CD8-positive, alpha-beta memory T cell (primary cell): Measurements from ENCODE around the gene BLACAT1. TPM values are rescaled to one million over a fixed set of nuclear protein-coding genes. Genes with fewer than 3 reads are reported as not detected.
A peak's percentile ranks its signal among the peaks of the same experiment; 100 is the strongest.

Experiments used
- CTCF ChIA-PET: fragments of 350-600 bp; sonication (Branson Sonifier 250); formaldehyde crosslinking; loops from one replicate; lab custom pipeline; 2021; ENCODE audit warnings: antibody characterized with exemption; lab: Charles Lee
- POLR2A ChIA-PET: fragments of 350-600 bp; sonication (Branson Sonifier 250); formaldehyde crosslinking; loops from one replicate; lab custom pipeline; 2021; ENCODE audit warnings: antibody characterized with exemption; lab: Charles Lee
- DNase-seq, 5 donors: peaks; one replicate each; pipeline versions ENCODE4 v3.0.0 to v3.0.0-alpha.2; 2020 to 2022; ENCODE audit warnings: mixed read lengths in 1 of 5
- H3K27ac ChIP-seq: one replicate; pipeline ENCODE4 v1.7.0; 2013; ENCODE audit warnings: low read depth, mild to moderate bottlenecking, low read length, moderate library complexity
- H3K27me3 ChIP-seq: 2 replicates; pipeline ENCODE4 v1.7.0; 2013; ENCODE audit warnings: low read length, mild to moderate bottlenecking; ENCODE audit not compliant: insufficient read depth, poor library complexity, severe bottlenecking
- H3K36me3 ChIP-seq: 2 replicates; pipeline ENCODE4 v1.7.0; 2013; ENCODE audit warnings: mild to moderate bottlenecking, low read length, moderate library complexity; ENCODE audit not compliant: insufficient read depth
- H3K4me1 ChIP-seq: 2 replicates; pipeline ENCODE4 v1.7.0; 2013; ENCODE audit warnings: mild to moderate bottlenecking, low read length, moderate library complexity; ENCODE audit not compliant: insufficient read depth
- H3K4me3 ChIP-seq: 2 replicates; pipeline ENCODE4 v1.7.0; 2013; ENCODE audit warnings: mild to moderate bottlenecking, low read length
- H3K9me3 ChIP-seq: 2 replicates; pipeline ENCODE4 v1.7.0; 2013; ENCODE audit warnings: mild to moderate bottlenecking, low read length
- H3K27ac Mint-ChIP-seq, 8 donors: one replicate each; pipeline ENCODE4 v1.8.0; 2020 to 2021; ENCODE audit warnings: mixed read lengths in 8 of 8, mild to moderate bottlenecking in 6 of 8, inconsistent platforms in 3 of 8, moderate library complexity in 3 of 8
- H3K27me3 Mint-ChIP-seq, 2 donors: one replicate each; pipeline ENCODE4 v1.8.0; 2020 to 2021; ENCODE audit warnings: mixed read lengths in 2 of 2, mild to moderate bottlenecking in 1 of 2, moderate library complexity in 1 of 2
- H3K36me3 Mint-ChIP-seq, 3 donors: one replicate each; pipeline ENCODE4 v1.8.0; 2020 to 2021; ENCODE audit warnings: mixed read lengths in 3 of 3, inconsistent platforms in 1 of 3, mild to moderate bottlenecking in 1 of 3
- H3K4me1 Mint-ChIP-seq, 3 donors: one replicate each; pipeline ENCODE4 v1.8.0; 2020 to 2021; ENCODE audit warnings: mixed read lengths in 3 of 3, inconsistent platforms in 1 of 3, mild to moderate bottlenecking in 1 of 3
- H3K4me3 Mint-ChIP-seq, 7 donors: one replicate each; pipeline ENCODE4 v1.8.0; 2020 to 2021; ENCODE audit warnings: mixed read lengths in 7 of 7, mild to moderate bottlenecking in 6 of 7, moderate library complexity in 4 of 7, inconsistent platforms in 2 of 7
- H3K9me3 Mint-ChIP-seq, 5 donors: one replicate each; pipeline ENCODE4 v1.8.0; 2020 to 2022; ENCODE audit warnings: mixed read lengths in 5 of 5, mild to moderate bottlenecking in 3 of 5, moderate library complexity in 2 of 5, inconsistent platforms in 1 of 5
- polyA plus RNA-seq: library from polyadenylated mRNA; unstranded; fragments of 300-500 nt; fragmentation: Illumina TruSeq; gene quantifications from one replicate; pipeline ENCODE4 v1.2.3, GENCODE V29; 2021
- total RNA-seq, 2 experiments: library from RNA; stranded (reverse); gene quantifications; one replicate each; pipeline ENCODE4 v1.2.3, GENCODE V29; 2021

The BLACAT1 gene
- total and polyA plus RNA-seq, 3 experiments from 2014 or later: 0.09 TPM; not detected in 2

DNA sequence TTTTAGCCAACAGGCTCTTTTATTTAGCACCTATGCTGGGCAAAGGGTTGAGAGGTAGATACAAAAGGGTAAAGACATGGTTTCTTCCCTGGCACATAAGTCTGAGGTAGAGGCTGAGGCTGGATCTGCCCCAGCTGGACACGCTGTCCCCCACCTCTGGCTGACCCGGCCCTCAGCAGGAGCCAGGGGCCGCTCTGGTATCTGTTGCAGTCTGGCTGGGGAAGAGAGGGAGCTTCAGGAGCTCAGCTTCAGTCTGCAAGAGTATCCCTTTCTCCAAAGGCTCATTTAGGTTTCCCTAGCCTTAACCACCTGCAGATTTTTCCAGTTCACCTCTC is 14.2 kb downstream of the BLACAT1 start:
- H3K4me3 ChIP-seq: peak overlapping the region; percentile 78
- H3K4me1 ChIP-seq: peaks cover 34% of the 10 kb centered on the region
- H3K4me1 Mint-ChIP-seq: peaks cover 43 to 59% (median 52%) of the 10 kb centered on the region in 3 donors
- peak overlapping the region; percentile 86 to 100 (median 96) for H3K27ac Mint-ChIP-seq
- no peak for DNase-seq
- H3K27ac ChIP-seq: peak overlapping the region; percentile 63
- POLR2A ChIA-PET: interaction anchor here (0.6 to 1.6 kb wide), 5 partner anchors 11 to 613 kb away, joined by 3 to 7 read pairs (median 6); partner anchors contain the start of gene BLACAT1
- no peaks in the 10 kb centered on the region for H3K36me3 ChIP-seq
- H3K9me3 ChIP-seq: no peaks in the 10 kb centered on the region
- H3K36me3 Mint-ChIP-seq: no peaks in the 10 kb centered on the region
- peak overlapping the region; percentile 81 to 96 (median 85) for H3K4me3 Mint-ChIP-seq
- CTCF ChIA-PET: interaction anchor here (1.0 to 3.9 kb wide), 8 partner anchors 11 to 168 kb away, joined by 3 to 26 read pairs (median 4); no protein-coding TSS in a partner anchor
- no peaks in the 10 kb centered on the region for H3K27me3 Mint-ChIP-seq
- H3K27me3 ChIP-seq: no peaks in the 10 kb centered on the region
- no peaks in the 10 kb centered on the region for H3K9me3 Mint-ChIP-seq

GRCh38 chr1:205441318-205441633 is 14.6 kb downstream of the BLACAT1 start:
- H3K27ac ChIP-seq: peak overlapping the region; percentile 63
- Mint-ChIP-seq H3K9me3 (no peaks in the 10 kb centered on the region), H3K36me3 (no peaks in the 10 kb centered on the region), H3K4me1 (peaks cover 43 to 63% (median 55%) of the 10 kb centered on the region in 3 donors), H3K27me3 (no peaks in the 10 kb centered on the region), H3K4me3 (peak overlapping the region; percentile 81 to 96 (median 85)), H3K27ac (peak overlapping the region; percentile 86 to 100 (median 96))
- ChIA-PET POLR2A (interaction anchor here (0.6 to 1.6 kb wide), 5 partner anchors 10 to 613 kb away, joined by 3 to 7 read pairs (median 6); partner anchors contain the start of gene BLACAT1), CTCF (interaction anchor here (1.0 to 3.9 kb wide), 12 partner anchors 11 to 167 kb away, joined by 3 to 26 read pairs (median 4); no protein-coding TSS in a partner anchor)
- no peaks in the 10 kb centered on the region for H3K36me3 ChIP-seq
- no peaks in the 10 kb centered on the region for H3K9me3 ChIP-seq
- H3K4me3 ChIP-seq: peak overlapping the region; percentile 78
- no peak for DNase-seq
- H3K27me3 ChIP-seq: no peaks in the 10 kb centered on the region
- H3K4me1 ChIP-seq: peaks cover 34% of the 10 kb centered on the region

GRCh38 chr1:205440476-205441317 is 15.1 kb downstream of the BLACAT1 start:
- no peaks in the 10 kb centered on the region for H3K27me3 ChIP-seq
- no peaks in the 10 kb centered on the region for H3K9me3 Mint-ChIP-seq
- no peaks in the 10 kb centered on the region for H3K27me3 Mint-ChIP-seq
- peaks cover 34% of the 10 kb centered on the region for H3K4me1 ChIP-seq
- peak overlapping the region; percentile 63 for H3K27ac ChIP-seq
- no peaks in the 10 kb centered on the region for H3K9me3 ChIP-seq
- no peaks in the 10 kb centered on the region for H3K36me3 Mint-ChIP-seq
- no peaks in the 10 kb centered on the region for H3K36me3 ChIP-seq
- peak overlapping the region; percentile 78 for H3K4me3 ChIP-seq
- POLR2A ChIA-PET: interaction anchor here (0.6 to 1.6 kb wide), 5 partner anchors 10 to 614 kb away, joined by 3 to 7 read pairs (median 6); partner anchors contain the start of gene BLACAT1
- H3K4me3 Mint-ChIP-seq: peak overlapping the region; percentile 81 to 96 (median 85)
- CTCF ChIA-PET: interaction anchor here (1.0 to 3.9 kb wide), 12 partner anchors 10 to 167 kb away, joined by 3 to 26 read pairs (median 4); no protein-coding TSS in a partner anchor
- peak; percentile 45 to 83 (median 59) for DNase-seq
- peaks cover 43 to 64% (median 55%) of the 10 kb centered on the region in 3 donors for H3K4me1 Mint-ChIP-seq
- H3K27ac Mint-ChIP-seq: peak overlapping the region; percentile 86 to 100 (median 96)

GRCh38 chr1:205440121-205440475 is 15.7 kb downstream of the BLACAT1 start:
- no peaks in the 10 kb centered on the region for H3K36me3 Mint-ChIP-seq
- H3K27ac ChIP-seq: peak overlapping the region; percentile 63
- POLR2A ChIA-PET: interaction anchor here (1.5 to 1.6 kb wide), 2 partner anchors 16 to 45 kb away, joined by 6 to 7 read pairs; partner anchors contain the start of gene BLACAT1

GRCh38 chr1:205438213-205439158 is 17.4 kb downstream of the BLACAT1 start:
- no peak overlapping the region for H3K4me3 ChIP-seq

More at GRCh38 chr1:205440121-205440475, 15.7 kb downstream of the BLACAT1 start:
- peak overlapping the region; percentile 81 to 96 (median 85) for H3K4me3 Mint-ChIP-seq
- CTCF ChIA-PET: interaction anchor here (1.1 to 3.9 kb wide), 9 partner anchors 10 to 166 kb away, joined by 3 to 26 read pairs (median 4); no protein-coding TSS in a partner anchor
- H3K27ac Mint-ChIP-seq: peak overlapping the region; percentile 86 to 100 (median 96)
- no peaks in the 10 kb centered on the region for H3K9me3 ChIP-seq
- H3K9me3 Mint-ChIP-seq: no peaks in the 10 kb centered on the region
- no peak for DNase-seq
- no peaks in the 10 kb centered on the region for H3K27me3 Mint-ChIP-seq
- peaks cover 34% of the 10 kb centered on the region for H3K4me1 ChIP-seq
- no peaks in the 10 kb centered on the region for H3K27me3 ChIP-seq
- peaks cover 43 to 64% (median 55%) of the 10 kb centered on the region in 3 donors for H3K4me1 Mint-ChIP-seq
- H3K4me3 ChIP-seq: peak overlapping the region; percentile 78
- H3K36me3 ChIP-seq: no peaks in the 10 kb centered on the region

DNA sequence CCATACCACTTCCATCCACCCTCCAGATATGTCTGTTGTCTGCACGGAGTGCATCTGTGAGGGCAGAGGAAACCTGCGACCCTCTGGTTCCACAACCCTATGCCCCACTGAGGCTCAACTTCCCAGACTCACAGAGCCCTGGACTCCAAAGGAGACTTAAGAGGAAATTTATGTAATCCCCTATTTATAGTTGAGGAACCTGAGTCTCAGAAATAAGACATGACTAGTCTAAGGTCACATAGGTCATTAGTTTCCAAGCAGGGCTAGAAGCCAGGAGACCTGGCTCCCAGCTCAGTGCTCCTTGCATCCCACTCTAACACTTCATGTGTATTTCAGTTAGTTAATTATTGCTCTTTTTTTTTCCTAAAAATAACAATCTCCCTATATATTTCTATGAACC is 18.3 kb downstream of the BLACAT1 start:
- Histone ChIP-seq H3K36me3 (no peaks in the 10 kb centered on the region), H3K4me3 (no peak overlapping the region), H3K27me3 (no peaks in the 10 kb centered on the region), H3K4me1 (peaks cover 34% of the 10 kb centered on the region), H3K9me3 (no peaks in the 10 kb centered on the region), H3K27ac (no peak overlapping the region)
- Mint-ChIP-seq H3K27me3 (peaks cover 0 to 3% of the 10 kb centered on the region in 2 donors), H3K4me1 (peaks cover 39 to 57% (median 52%) of the 10 kb centered on the region in 3 donors), H3K36me3 (no peaks in the 10 kb centered on the region), H3K27ac (peak overlapping the region in 5 of 8 donors; percentile 1 to 85 (median 55)), H3K9me3 (no peaks in the 10 kb centered on the region), H3K4me3 (no peak overlapping the region)
- DNase-seq: no peak
- CTCF ChIA-PET: no interaction called here
- POLR2A ChIA-PET: no interaction called here

More at GRCh38 chr1:205438213-205439158, 17.4 kb downstream of the BLACAT1 start:
- no peaks in the 10 kb centered on the region for H3K9me3 ChIP-seq
- Mint-ChIP-seq H3K27ac (peak overlapping the region in 6 of 8 donors; percentile 28 to 96 (median 53)), H3K36me3 (no peaks in the 10 kb centered on the region), H3K4me3 (no peak overlapping the region), H3K27me3 (peaks cover 0 to 3% of the 10 kb centered on the region in 2 donors), H3K4me1 (peaks cover 43 to 60% (median 55%) of the 10 kb centered on the region in 3 donors), H3K9me3 (no peaks in the 10 kb centered on the region)
- no peak for DNase-seq
- ChIA-PET POLR2A (interaction anchor here (0.6 kb wide), 1 partner anchor 1057 kb away, joined by 4 read pairs; no protein-coding TSS in a partner anchor), CTCF (no interaction called here)
- no peak overlapping the region for H3K27ac ChIP-seq
- H3K27me3 ChIP-seq: no peaks in the 10 kb centered on the region
- H3K4me1 ChIP-seq: peaks cover 34% of the 10 kb centered on the region
- H3K36me3 ChIP-seq: no peaks in the 10 kb centered on the region

DNA sequence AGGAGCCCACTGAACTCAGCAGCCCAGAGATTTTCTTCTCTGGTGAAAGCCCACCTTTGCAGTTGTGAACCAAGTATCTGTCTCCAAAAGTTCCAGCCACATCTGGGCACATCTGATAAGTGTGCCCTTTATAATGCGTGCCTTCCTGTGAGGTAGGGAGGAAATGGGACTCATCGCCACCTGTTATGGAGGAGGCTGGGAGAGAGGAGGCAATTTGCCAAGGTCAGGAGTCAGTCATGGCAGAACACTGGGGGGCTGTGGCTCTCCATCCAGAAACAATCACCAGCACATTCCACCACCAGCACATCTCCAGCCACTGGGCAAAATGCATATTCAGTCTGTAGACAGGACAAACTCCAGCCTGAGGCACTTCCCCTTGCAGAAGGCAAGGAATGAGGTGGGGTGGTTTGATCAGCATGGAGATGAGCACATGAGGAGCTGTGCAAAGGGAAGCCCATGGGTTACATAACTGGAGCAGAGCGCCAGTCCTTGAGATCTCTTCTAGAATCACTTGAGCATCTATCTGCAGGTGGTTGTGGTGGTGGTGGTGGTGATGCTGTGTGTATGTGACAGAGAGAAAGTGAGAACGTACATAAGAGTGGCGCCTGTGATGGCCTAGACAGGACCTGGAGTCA is 19.0 kb downstream of the BLACAT1 start:
- POLR2A ChIA-PET: no interaction called here
- Mint-ChIP-seq H3K27me3 (peaks cover 3 to 5% of the 10 kb centered on the region in 2 donors), H3K4me3 (peak overlapping the region in 2 of 7 donors; percentile 11 to 41), H3K9me3 (no peaks in the 10 kb centered on the region), H3K36me3 (no peaks in the 10 kb centered on the region), H3K27ac (peak overlapping the region in 7 of 8 donors; percentile 1 to 77 (median 24)), H3K4me1 (peaks cover 37 to 51% (median 45%) of the 10 kb centered on the region in 3 donors)
- CTCF ChIA-PET: no interaction called here
- no peaks in the 10 kb centered on the region for H3K9me3 ChIP-seq
- H3K4me1 ChIP-seq: peaks cover 31% of the 10 kb centered on the region
- H3K27me3 ChIP-seq: no peaks in the 10 kb centered on the region
- no peaks in the 10 kb centered on the region for H3K36me3 ChIP-seq
- H3K27ac ChIP-seq: no peak overlapping the region
- no peak overlapping the region for H3K4me3 ChIP-seq
- no peak for DNase-seq
